Mucosa of descending colon (tissue), 3 donors: ENCODE results near the gene CERS6. TPM values are rescaled to one million over a fixed set of nuclear protein-coding genes. Genes with fewer than 3 reads are reported as not detected.
A peak's percentile ranks its signal among the peaks of the same experiment; 100 is the strongest.

Source experiments
- ATAC-seq: fragments of 200-7000 bp; cut with Tn5 transposase; one replicate; pipeline ENCODE4 v1.9.1; 2020; ENCODE audit warnings: mild to moderate bottlenecking, moderate library complexity
- DNase-seq, 3 donors: peaks; one replicate each; pipeline ENCODE4 v3.0.0-alpha.2; 2020
- H3K36me3 ChIP-seq: fragments of 200-600 bp; one replicate; pipeline ENCODE4 v1.8.0; 2021; ENCODE audit warnings: low read depth, mild to moderate bottlenecking
- H3K4me1 ChIP-seq: fragments of 200-600 bp; one replicate; pipeline ENCODE4 v1.8.0; 2021; ENCODE audit warnings: low read depth, mild to moderate bottlenecking
- H3K4me3 ChIP-seq: fragments of 200-600 bp; one replicate; pipeline ENCODE4 v1.8.0; 2021; ENCODE audit warnings: mild to moderate bottlenecking
- H3K9me3 ChIP-seq: fragments of 200-600 bp; one replicate; pipeline ENCODE4 v1.8.0; 2021; ENCODE audit warnings: mild to moderate bottlenecking
- CTCF ChIP-seq: fragments of 200-600 bp; IDR thresholded peaks from one replicate; pipeline ENCODE4 v1.8.0; 2022; ENCODE audit warnings: antibody characterized with exemption, mild to moderate bottlenecking
- intact Hi-C, 2 donors: fragments of 100-400 bp; cut with DNase I in 1 of 2; cut with micrococcal nuclease in 1 of 2; formaldehyde crosslinking; loops; one replicate each; pipeline versions ENCODE4 v1.11.0 to v1.11.1; 2022; cut with DNase I, micrococcal nuclease
- total RNA-seq, 3 donors: library from RNA; stranded (reverse); fragmentation: NEBNext Ultra II Directional in 2 of 3; extraction: Animal tissue kit (Norgen Biotek cat#: 25700) in 2 of 3; gene quantifications; one replicate each; pipeline versions ENCODE4 v1.2.1 to v1.2.4, GENCODE V29; 2021 to 2023
- donor health status: DM: no; HTN: no; CAD: no; lungs with moderate emphysema.
- donor health status: DM: no; HTN: no; CAD: no.
- donor health status: DM: no; HTN: yes; CAD: no.

Gene CERS6
- total RNA-seq, 3 donors from 2014 or later, result 27.4 to 67.2 (median 65.0) TPM

GRCh38 chr2:168744844-168745243 is 288.8 kb downstream of the CERS6 start:
- intact Hi-C loops, result no loop called here
- no peak for ATAC-seq

GRCh38 chr2:168748461-168748860 is 292.4 kb downstream of the CERS6 start:
- no peak for ATAC-seq
- Histone ChIP-seq H3K36me3 (no peaks in the 10 kb centered on the region), H3K4me3 (no peak overlapping the region), H3K9me3 (no peaks in the 10 kb centered on the region), H3K4me1 (peaks cover 3% of the 10 kb centered on the region)
- TF ChIP-seq CTCF, result no peak
- DNase-seq, result no peak
- intact Hi-C loops, result no loop called here

More at GRCh38 chr2:168744844-168745243, 288.8 kb downstream of the CERS6 start:
- H3K9me3 ChIP-seq, result no peaks in the 10 kb centered on the region
- H3K4me3 ChIP-seq, result no peak overlapping the region
- no peak for TF ChIP-seq CTCF
- no peak for DNase-seq
- H3K4me1 ChIP-seq, result no peaks in the 10 kb centered on the region
- H3K36me3 ChIP-seq, result no peaks in the 10 kb centered on the region

- H3K4me1 ChIP-seq, result peaks cover 3% of the 10 kb centered on the region
- no peak for DNase-seq
- TF ChIP-seq CTCF, result no peak
- peak; percentile 17 for ATAC-seq
- no peak overlapping the region for H3K4me3 ChIP-seq
- H3K36me3 ChIP-seq, result no peaks in the 10 kb centered on the region
- intact Hi-C loops, result no loop called here
- no peaks in the 10 kb centered on the region for H3K9me3 ChIP-seq
Measured at GRCh38 chr2:168749297-168749696, 293.2 kb downstream of the CERS6 start.

DNA sequence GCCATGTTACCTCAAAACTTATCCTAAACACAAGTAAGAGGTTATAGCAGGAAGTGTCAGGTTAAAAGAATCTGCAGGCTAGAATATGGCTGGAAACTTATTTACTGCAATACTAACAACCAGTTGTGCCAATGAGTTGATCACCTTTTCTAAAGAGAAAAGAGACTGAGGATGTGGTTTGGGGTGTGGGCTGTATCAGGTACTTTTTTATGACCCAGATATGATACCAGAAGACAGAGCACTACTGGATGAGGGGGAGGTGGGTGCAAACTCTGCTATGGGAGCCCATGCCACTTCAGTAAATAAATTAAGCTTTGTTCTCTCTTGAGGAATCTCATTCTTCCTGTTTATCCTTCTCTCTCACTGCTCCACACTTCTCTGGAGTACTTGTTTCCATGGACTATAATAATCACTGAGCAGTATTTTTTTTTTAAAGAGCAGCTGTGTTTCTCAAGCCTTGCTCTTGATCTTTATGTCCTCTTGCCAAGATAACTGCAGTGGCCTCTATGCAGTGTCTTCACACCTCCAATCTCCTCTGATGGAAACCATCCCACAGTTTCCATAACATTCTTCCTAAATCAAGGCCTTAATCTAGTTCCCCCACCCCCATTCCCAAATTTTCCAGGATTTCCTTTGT is 295.1 kb downstream of the CERS6 start:
- Histone ChIP-seq H3K4me1 (peaks cover 3% of the 10 kb centered on the region), H3K9me3 (no peaks in the 10 kb centered on the region), H3K4me3 (no peak overlapping the region), H3K36me3 (no peaks in the 10 kb centered on the region)
- ATAC-seq, result peak; percentile 65
- TF ChIP-seq CTCF, result no peak
- intact Hi-C loops, result no loop called here
- DNase-seq, result no peak

GRCh38 chr2:168752361-168752760 is 296.3 kb downstream of the CERS6 start:
- no peaks in the 10 kb centered on the region for H3K36me3 ChIP-seq
- no peak for DNase-seq
- no peak overlapping the region for H3K4me3 ChIP-seq
- no peak for TF ChIP-seq CTCF
- H3K9me3 ChIP-seq, result no peaks in the 10 kb centered on the region
- no peak for ATAC-seq
- intact Hi-C loops, result no loop called here
- peaks cover 9% of the 10 kb centered on the region for H3K4me1 ChIP-seq
